Effector memory CD8-positive, alpha-beta T cell (primary cell): Measurements from ENCODE around the gene RAB8B.

Experiments
- ATAC-seq: fragments of 150-1000 bp; cut with Tn5 transposase; replicated peaks from 2 replicates; pipeline ENCODE4 v1.10.0; 2021; ENCODE audit warnings: mild to moderate bottlenecking, moderate library complexity
- DNase-seq, 3 experiments: peaks; one replicate each; pipeline ENCODE4 v3.0.0; 2021
- H3K27ac Mint-ChIP-seq, 2 donors: one replicate each; pipeline ENCODE4 v1.8.0; 2022; ENCODE audit warnings: mild to moderate bottlenecking in 2 of 2, mixed read lengths in 2 of 2, moderate library complexity in 2 of 2
- H3K27me3 Mint-ChIP-seq, 2 donors: one replicate each; pipeline ENCODE4 v1.8.0; 2022; ENCODE audit warnings: mixed read lengths in 2 of 2
- H3K36me3 Mint-ChIP-seq: one replicate; pipeline ENCODE4 v1.8.0; 2022; ENCODE audit warnings: mild to moderate bottlenecking, moderate library complexity, mixed read lengths; ENCODE audit not compliant: insufficient read depth
- H3K4me1 Mint-ChIP-seq, 2 donors: one replicate each; pipeline ENCODE4 v1.8.0; 2022; ENCODE audit warnings: low read depth in 2 of 2, mixed read lengths in 2 of 2
- H3K4me3 Mint-ChIP-seq, 2 donors: one replicate each; pipeline ENCODE4 v1.8.0; 2022; ENCODE audit warnings: mild to moderate bottlenecking in 2 of 2, mixed read lengths in 2 of 2, moderate library complexity in 2 of 2
- H3K9me3 Mint-ChIP-seq, 2 donors: one replicate each; pipeline ENCODE4 v1.8.0; 2022; ENCODE audit warnings: mixed read lengths in 2 of 2

The RAB8B gene

DNA sequence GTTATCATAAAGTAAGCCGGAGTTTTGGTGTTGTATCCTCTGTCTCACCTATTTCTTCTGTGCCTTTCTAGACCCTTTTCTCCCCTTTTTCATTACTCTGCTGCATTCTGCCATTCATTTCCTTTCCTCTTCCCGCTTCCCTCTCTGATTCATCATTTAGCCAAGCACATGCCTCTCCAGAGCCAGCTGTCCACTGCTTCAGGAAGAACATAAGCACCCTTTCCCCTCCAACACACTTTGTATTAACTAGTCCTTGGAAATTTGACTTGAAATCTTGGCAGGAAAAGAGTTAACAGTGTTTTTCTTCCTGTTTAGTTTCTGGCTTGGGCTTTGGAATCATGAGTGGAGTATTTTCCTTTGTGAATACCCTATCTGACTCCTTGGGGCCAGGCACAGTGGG lies 97.7 kb downstream of the RAB8B start:
- Mint-ChIP-seq H3K9me3 (no peaks in the 10 kb centered on the region), H3K4me3 (no peak overlapping the region), H3K36me3 (peaks cover 8% of the 10 kb centered on the region), H3K27me3 (no peaks in the 10 kb centered on the region), H3K27ac (no peak overlapping the region), H3K4me1 (peaks cover 6 to 15% of the 10 kb centered on the region in 2 donors)
- ATAC-seq (no peak), DNase-seq (no peak)

GRCh38 chr15:63288342-63288741 lies 98.9 kb downstream of the RAB8B start:
- H3K9me3 Mint-ChIP-seq = no peaks in the 10 kb centered on the region
- H3K27ac Mint-ChIP-seq = peak overlapping the region; percentile 17 to 59
- peaks cover 6 to 12% of the 10 kb centered on the region in 2 donors for H3K4me1 Mint-ChIP-seq
- no peaks in the 10 kb centered on the region for H3K27me3 Mint-ChIP-seq
- no peak overlapping the region for H3K4me3 Mint-ChIP-seq
- no peak for DNase-seq
- H3K36me3 Mint-ChIP-seq = peaks cover 5% of the 10 kb centered on the region
- no peak for ATAC-seq

- DNase-seq (no peak), ATAC-seq (peak; percentile 62)
- Mint-ChIP-seq H3K9me3 (no peaks in the 10 kb centered on the region), H3K4me1 (peaks cover 4 to 7% of the 10 kb centered on the region in 2 donors), H3K27ac (peak overlapping the region; percentile 17 to 59), H3K4me3 (no peak overlapping the region), H3K36me3 (peaks cover 6% of the 10 kb centered on the region), H3K27me3 (no peaks in the 10 kb centered on the region)
These were observed 99.5 kb downstream of the RAB8B start for GRCh38 chr15:63288778-63289378.

DNA sequence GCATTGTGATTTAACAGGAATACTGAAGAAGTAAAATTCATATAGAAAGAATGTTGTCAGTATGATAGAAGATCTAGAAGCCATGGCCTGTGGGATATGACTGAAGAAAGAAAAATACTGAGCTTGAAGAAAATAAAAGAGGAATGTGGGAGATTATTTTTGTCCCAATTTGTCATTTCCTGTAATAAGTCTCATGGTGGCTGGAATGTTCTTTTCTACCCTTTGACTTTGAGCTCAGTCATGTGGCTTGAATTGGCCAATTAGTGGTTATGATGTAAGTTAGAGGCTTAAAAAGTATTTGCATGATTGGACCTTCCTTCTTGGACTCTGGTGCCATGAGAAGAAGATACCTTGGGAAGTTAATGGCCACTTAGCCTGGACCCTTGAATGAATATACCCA lies 102.1 kb downstream of the RAB8B start:
- no peak for DNase-seq
- H3K36me3 Mint-ChIP-seq = peaks cover 4% of the 10 kb centered on the region

GRCh38 chr15:63292241-63292640 lies 102.8 kb downstream of the RAB8B start:
- Mint-ChIP-seq H3K36me3 (peaks cover 4% of the 10 kb centered on the region), H3K27me3 (no peaks in the 10 kb centered on the region), H3K4me1 (peaks cover 7 to 11% of the 10 kb centered on the region in 2 donors)

More for the DNA sequence above, 102.1 kb downstream of the RAB8B start:
- no peak overlapping the region for H3K27ac Mint-ChIP-seq
- no peak overlapping the region for H3K4me3 Mint-ChIP-seq
- no peaks in the 10 kb centered on the region for H3K9me3 Mint-ChIP-seq
- no peak for ATAC-seq
- peaks cover 7 to 9% of the 10 kb centered on the region in 2 donors for H3K4me1 Mint-ChIP-seq
- no peaks in the 10 kb centered on the region for H3K27me3 Mint-ChIP-seq

DNA sequence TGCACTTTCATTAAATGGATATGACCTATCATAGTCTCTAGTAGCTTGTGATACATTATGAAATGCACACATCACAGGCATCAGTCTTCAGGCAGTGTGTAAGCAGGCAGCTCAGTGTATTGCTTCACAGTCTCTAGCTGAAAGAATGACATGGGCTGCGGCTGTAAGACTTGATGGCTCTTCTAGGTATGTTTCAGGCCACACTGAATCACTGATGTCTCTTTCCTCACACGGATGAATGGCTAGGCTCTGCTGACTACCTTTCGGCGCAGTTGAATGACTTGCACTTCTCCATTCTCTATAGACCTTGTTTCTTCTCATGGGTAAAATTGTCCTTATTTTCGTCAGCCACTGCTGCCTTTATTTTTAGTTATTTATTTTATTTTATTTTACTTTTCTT lies 103.4 kb downstream of the RAB8B start:
- Mint-ChIP-seq H3K9me3 (no peaks in the 10 kb centered on the region), H3K27me3 (no peaks in the 10 kb centered on the region), H3K36me3 (peaks cover 4% of the 10 kb centered on the region), H3K27ac (no peak overlapping the region), H3K4me3 (no peak overlapping the region), H3K4me1 (peaks cover 7 to 11% of the 10 kb centered on the region in 2 donors)
- ATAC-seq (no peak), DNase-seq (no peak)

More at GRCh38 chr15:63292241-63292640, 102.8 kb downstream of the RAB8B start:
- Mint-ChIP-seq H3K27ac (no peak overlapping the region), H3K4me3 (no peak overlapping the region), H3K9me3 (no peaks in the 10 kb centered on the region)
- DNase-seq (no peak), ATAC-seq (no peak)

GRCh38 chr15:63294359-63294758 lies 105.0 kb downstream of the RAB8B start:
- Mint-ChIP-seq H3K9me3 (no peaks in the 10 kb centered on the region), H3K4me3 (no peak overlapping the region), H3K27ac (no peak overlapping the region), H3K36me3 (peaks cover 4% of the 10 kb centered on the region), H3K27me3 (no peaks in the 10 kb centered on the region), H3K4me1 (peaks cover 0 to 7% of the 10 kb centered on the region in 2 donors)
- ATAC-seq (no peak), DNase-seq (no peak)

GRCh38 chr15:63295341-63295740 lies 105.9 kb downstream of the RAB8B start:
- Mint-ChIP-seq H3K27ac (peak overlapping the region in 1 of 2 donors; percentile 5), H3K4me3 (no peak overlapping the region), H3K9me3 (no peaks in the 10 kb centered on the region), H3K36me3 (peaks cover 7% of the 10 kb centered on the region), H3K27me3 (no peaks in the 10 kb centered on the region), H3K4me1 (peaks cover 0 to 7% of the 10 kb centered on the region in 2 donors)
- DNase-seq (no peak), ATAC-seq (no peak)

- ATAC-seq (peak; percentile 81), DNase-seq (no peak)
- peak overlapping the region in 1 of 2 donors; percentile 25 for H3K4me3 Mint-ChIP-seq
- H3K4me1 Mint-ChIP-seq = peaks cover 0 to 7% of the 10 kb centered on the region in 2 donors
- peak overlapping the region in 1 of 2 donors; percentile 9 for H3K27ac Mint-ChIP-seq
- H3K36me3 Mint-ChIP-seq = peaks cover 7% of the 10 kb centered on the region
- no peaks in the 10 kb centered on the region for H3K9me3 Mint-ChIP-seq
- no peaks in the 10 kb centered on the region for H3K27me3 Mint-ChIP-seq
These were observed 106.8 kb downstream of the RAB8B start for GRCh38 chr15:63296195-63296594.

GRCh38 chr15:63299943-63300575 lies 110.7 kb downstream of the RAB8B start:
- H3K27ac Mint-ChIP-seq = no peak overlapping the region
- no peaks in the 10 kb centered on the region for H3K9me3 Mint-ChIP-seq
- peaks cover 5% of the 10 kb centered on the region for H3K36me3 Mint-ChIP-seq
- DNase-seq (no peak), ATAC-seq (no peak)
- peaks cover 0 to 7% of the 10 kb centered on the region in 2 donors for H3K4me1 Mint-ChIP-seq
- H3K4me3 Mint-ChIP-seq = no peak overlapping the region
- no peaks in the 10 kb centered on the region for H3K27me3 Mint-ChIP-seq

- Mint-ChIP-seq H3K4me3 (no peak overlapping the region), H3K9me3 (no peaks in the 10 kb centered on the region), H3K27me3 (no peaks in the 10 kb centered on the region), H3K36me3 (peaks cover 15% of the 10 kb centered on the region), H3K4me1 (peaks cover 0 to 5% of the 10 kb centered on the region in 2 donors), H3K27ac (no peak overlapping the region)
- DNase-seq (no peak), ATAC-seq (no peak)
These were observed 111.7 kb downstream of the RAB8B start for GRCh38 chr15:63301088-63301487.

- no peak overlapping the region for H3K4me3 Mint-ChIP-seq
- H3K36me3 Mint-ChIP-seq = peaks cover 21% of the 10 kb centered on the region
- ATAC-seq = no peak
These were observed 115.9 kb downstream of the RAB8B start for GRCh38 chr15:63305260-63305659.

GRCh38 chr15:63306492-63307073 lies 117.2 kb downstream of the RAB8B start:
- DNase-seq (no peak), ATAC-seq (no peak)
- no peaks in the 10 kb centered on the region for H3K4me1 Mint-ChIP-seq
- peaks cover 19% of the 10 kb centered on the region for H3K36me3 Mint-ChIP-seq
- no peaks in the 10 kb centered on the region for H3K27me3 Mint-ChIP-seq
- no peak overlapping the region for H3K4me3 Mint-ChIP-seq
- H3K9me3 Mint-ChIP-seq = no peaks in the 10 kb centered on the region
- no peak overlapping the region for H3K27ac Mint-ChIP-seq

More at GRCh38 chr15:63305260-63305659, 115.9 kb downstream of the RAB8B start:
- Mint-ChIP-seq H3K4me1 (no peaks in the 10 kb centered on the region), H3K27ac (no peak overlapping the region), H3K9me3 (no peaks in the 10 kb centered on the region), H3K27me3 (no peaks in the 10 kb centered on the region)
- no peak for DNase-seq

GRCh38 chr15:63308491-63308890 lies 119.1 kb downstream of the RAB8B start:
- no peaks in the 10 kb centered on the region for H3K9me3 Mint-ChIP-seq
- no peak overlapping the region for H3K4me3 Mint-ChIP-seq
- ATAC-seq (no peak), DNase-seq (no peak)
- no peak overlapping the region for H3K27ac Mint-ChIP-seq
- H3K4me1 Mint-ChIP-seq = no peaks in the 10 kb centered on the region
- H3K36me3 Mint-ChIP-seq = peaks cover 19% of the 10 kb centered on the region
- H3K27me3 Mint-ChIP-seq = no peaks in the 10 kb centered on the region
